GM18499 (cell line): ENCODE measurements around the gene HAND2.

ENCODE experiments used
- ATAC-seq: cut with Tn5 transposase; IDR thresholded peaks from one replicate; pipeline ENCODE4 v1.9.1; 2021; ENCODE audit warnings: moderate number of reproducible peaks; ENCODE audit not compliant: insufficient read depth, unreplicated experiment

HAND2 gene

GRCh38 chr4:173485164-173485563 lies 44.9 kb downstream of the HAND2 start:
- no peak for ATAC-seq

GRCh38 chr4:173482330-173482931 lies 47.6 kb downstream of the HAND2 start:
- no peak for ATAC-seq

DNA sequence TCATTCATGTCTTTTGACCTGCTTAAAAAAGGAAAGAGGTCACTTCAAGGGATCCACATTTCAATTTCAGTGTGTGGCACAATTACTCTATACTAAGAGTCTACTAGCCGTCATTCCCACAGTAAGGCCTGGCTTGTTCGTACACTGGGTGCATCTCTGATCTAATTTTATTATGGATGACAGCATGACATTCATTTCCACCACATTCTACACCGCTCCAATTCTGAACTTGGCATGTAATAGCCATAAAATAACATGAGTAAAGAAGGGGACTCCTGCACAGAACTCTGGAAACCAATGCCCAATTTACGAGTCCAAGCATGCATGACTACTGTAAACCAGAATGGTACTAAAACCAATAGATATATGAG lies 51.1 kb downstream of the HAND2 start:
- no peak for ATAC-seq

DNA sequence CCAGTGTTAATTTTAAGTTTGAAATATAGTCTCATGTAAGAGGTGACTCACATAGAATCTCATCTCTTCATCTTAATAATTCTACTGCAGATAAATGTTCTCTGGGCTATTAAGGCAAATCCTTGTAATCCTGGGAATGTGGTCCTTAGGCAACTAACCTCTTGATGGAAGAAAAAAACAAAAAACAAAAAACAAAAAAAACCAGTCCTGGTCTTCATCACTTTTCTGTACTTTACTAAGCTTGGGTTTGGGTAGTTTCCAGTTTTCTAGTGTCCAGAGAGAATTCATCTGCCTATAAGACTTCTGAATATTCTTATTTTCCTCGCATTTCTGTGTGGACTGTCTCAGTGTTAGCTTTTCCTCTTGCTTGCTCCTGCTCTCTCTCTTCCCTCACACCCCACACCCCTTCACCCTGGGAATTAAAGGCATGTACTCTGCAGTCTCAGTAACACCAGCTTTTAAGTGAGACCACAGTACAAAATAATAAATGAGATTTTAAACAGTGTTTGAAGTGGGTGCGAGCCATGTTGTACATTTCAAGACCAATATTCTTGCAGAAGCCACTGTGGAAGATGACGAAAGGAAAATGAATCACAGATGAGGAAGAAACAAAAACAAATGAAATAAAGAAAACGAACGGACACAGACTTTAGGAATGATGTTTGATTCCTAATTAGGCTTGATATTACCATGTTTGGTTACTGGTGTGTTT lies 51.7 kb downstream of the HAND2 start:
- ATAC-seq = no peak

- ATAC-seq = no peak
Observed at GRCh38 chr4:173477016-173477415, 53.0 kb downstream of the HAND2 start.
